ENCODE data around the gene MEX3D.

- no peak for TF ChIP-seq CTCF (IDR thresholded peaks at IDR 0.05)
- TF ChIP-seq POLR2AphosphoS5 (IDR thresholded peaks at IDR 0.05) = no peak
- no peak for TF ChIP-seq POLR2A (IDR thresholded peaks at IDR 0.05)
These were observed 48.8 kb upstream of the MEX3D start for GRCh38 chr19:1616875-1617274.

Data from gastroesophageal sphincter (tissue), 3 donors.